Adrenal gland (tissue), 5 donors: Measurements from ENCODE around the gene URI1.

Experiments used
- POLR2A ChIP-seq, 2 donors: fragments of 450-650 bp; IDR thresholded peaks; one replicate each; pipeline ENCODE4 v1.6.1; 2017; ENCODE audit warnings: antibody characterized with exemption in 2 of 2, mild to moderate bottlenecking in 2 of 2, moderate library complexity in 1 of 2
- TF ChIP-seq, protein P1 (sequence below), 6 experiments: fragments of 450-650 bp in 4 of 6; fragments of 200-600 bp in 2 of 6; sonication (generic) in 1 of 6; IDR thresholded peaks; 1 replicate in 5 of 6; 2 replicates in 1 of 6; pipeline versions ENCODE4 v1.5.1 to v1.8.0; 2016 to 2021; ENCODE audit warnings: antibody characterized with exemption in 6 of 6, mild to moderate bottlenecking in 2 of 6, moderate library complexity in 1 of 6
- donor health status: DM: no; HTN: no; CAD: no.

DNA sequence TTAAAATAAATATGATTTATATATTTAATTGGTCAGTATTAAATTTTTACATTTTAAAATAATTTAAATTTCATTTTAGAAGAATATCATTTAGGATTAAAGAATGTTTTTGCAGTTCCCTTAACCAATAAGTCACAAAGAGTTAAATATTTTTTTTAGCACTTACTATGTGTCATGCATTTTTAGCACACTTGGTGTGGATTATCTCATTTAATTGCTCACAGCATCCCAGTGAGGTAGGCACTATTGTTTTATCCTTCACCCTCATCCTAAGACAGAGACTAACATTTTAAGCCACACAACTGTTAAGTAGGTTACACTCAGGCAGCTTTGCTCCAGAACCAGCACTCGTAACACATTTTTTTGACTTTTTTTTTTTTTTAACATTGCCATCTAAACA lies 78.2 kb downstream of the URI1 start:
- TF ChIP-seq, protein P1, sequence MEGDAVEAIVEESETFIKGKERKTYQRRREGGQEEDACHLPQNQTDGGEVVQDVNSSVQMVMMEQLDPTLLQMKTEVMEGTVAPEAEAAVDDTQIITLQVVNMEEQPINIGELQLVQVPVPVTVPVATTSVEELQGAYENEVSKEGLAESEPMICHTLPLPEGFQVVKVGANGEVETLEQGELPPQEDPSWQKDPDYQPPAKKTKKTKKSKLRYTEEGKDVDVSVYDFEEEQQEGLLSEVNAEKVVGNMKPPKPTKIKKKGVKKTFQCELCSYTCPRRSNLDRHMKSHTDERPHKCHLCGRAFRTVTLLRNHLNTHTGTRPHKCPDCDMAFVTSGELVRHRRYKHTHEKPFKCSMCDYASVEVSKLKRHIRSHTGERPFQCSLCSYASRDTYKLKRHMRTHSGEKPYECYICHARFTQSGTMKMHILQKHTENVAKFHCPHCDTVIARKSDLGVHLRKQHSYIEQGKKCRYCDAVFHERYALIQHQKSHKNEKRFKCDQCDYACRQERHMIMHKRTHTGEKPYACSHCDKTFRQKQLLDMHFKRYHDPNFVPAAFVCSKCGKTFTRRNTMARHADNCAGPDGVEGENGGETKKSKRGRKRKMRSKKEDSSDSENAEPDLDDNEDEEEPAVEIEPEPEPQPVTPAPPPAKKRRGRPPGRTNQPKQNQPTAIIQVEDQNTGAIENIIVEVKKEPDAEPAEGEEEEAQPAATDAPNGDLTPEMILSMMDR (IDR thresholded peaks at IDR 0.05), result no peak
- TF ChIP-seq POLR2A (IDR thresholded peaks at IDR 0.05), result no peak
